ENCODE measurements around the gene MFSD12. TPM values are rescaled to one million over a fixed set of nuclear protein-coding genes. Genes with fewer than 3 reads are reported as not detected.
A peak's percentile ranks its signal among the peaks of the same experiment; 100 is the strongest.

MFSD12 gene
- polyA plus RNA-seq, 3 donors = 47.9 to 150 (median 55.5) TPM

DNA sequence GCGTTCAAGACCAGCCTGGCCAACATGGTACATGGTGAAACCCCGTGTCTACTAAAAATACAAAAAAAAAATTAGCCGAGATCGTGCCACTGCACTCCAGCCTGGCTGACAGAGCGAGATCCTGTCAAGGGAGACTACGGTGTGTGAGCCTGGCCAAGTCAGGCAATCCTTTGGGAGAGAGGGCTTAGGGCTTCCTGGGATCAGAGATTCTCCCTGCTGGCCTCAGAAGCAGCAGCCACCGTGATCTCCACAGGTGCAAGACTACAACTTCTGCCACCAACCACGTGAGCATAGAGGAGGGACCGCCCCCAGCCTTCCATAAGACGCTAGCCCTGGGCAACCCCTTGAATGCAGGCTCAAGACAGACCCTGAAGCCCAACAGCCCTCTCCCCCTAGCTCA is 7.6 kb downstream of the MFSD12 start:
- H3K27ac ChIP-seq (ENCODE audit: low read depth in 1 of 2, low read length in 2 of 2) = peak overlapping the region; percentile 28 to 44
- H3K36me3 Mint-ChIP-seq = peaks cover 37 to 47% of the 10 kb centered on the region in 2 donors
- TF ChIP-seq CTCF (IDR thresholded peaks at IDR 0.05) = no peak
- intact Hi-C loops (cut with micrococcal nuclease) = loop anchor here (5.0 kb wide), 4 partner anchors 32 to 77 kb away; partner anchors contain the start of genes CACTIN (in 1 of the 2) and FZR1 (in 1 of the 2)
- no peak overlapping the region for H3K4me2 ChIP-seq (replicated peaks; ENCODE audit: extremely low read depth, low read length, poor library complexity, severe bottlenecking)
- DNase-seq = no peak
- H3K4me3 ChIP-seq (replicated peaks in 1 of 3; ENCODE audit: low read depth in 2 of 3, low read length in 3 of 3) = no peak overlapping the region
- H3K36me3 ChIP-seq (replicated peaks in 1 of 2; ENCODE audit: control insufficient read depth in 1 of 2, insufficient read depth in 2 of 2, low read length in 2 of 2) = peaks cover 27 to 43% of the 10 kb centered on the region in 2 donors
- peaks cover 54% of the 10 kb centered on the region for H3K4me1 Mint-ChIP-seq
- H3K27me3 ChIP-seq (ENCODE audit: control insufficient read depth in 2 of 2, insufficient read depth in 2 of 2, low read length in 2 of 2) = no peaks in the 10 kb centered on the region
- peaks cover 35% of the 10 kb centered on the region for H4K20me1 ChIP-seq (ENCODE audit: insufficient read depth, low read length)
- no peaks in the 10 kb centered on the region for H3K27me3 Mint-ChIP-seq (ENCODE audit: low read depth in 3 of 3)
- no peak overlapping the region for H3K9ac ChIP-seq (ENCODE audit: insufficient read depth, low read length, poor library complexity, severe bottlenecking)
- peaks cover 61 to 72% of the 10 kb centered on the region in 2 donors for H3K4me1 ChIP-seq (ENCODE audit: control insufficient read depth in 1 of 2, insufficient read depth in 2 of 2, low read length in 2 of 2)
- no peaks in the 10 kb centered on the region for H3K9me3 ChIP-seq (replicated peaks in 1 of 2; ENCODE audit: control insufficient read depth in 1 of 2, insufficient read depth in 1 of 2, low read length in 2 of 2)
- no peak overlapping the region for H3K4me3 Mint-ChIP-seq
- H3K27ac Mint-ChIP-seq = peak overlapping the region; percentile 93 to 99 (median 97)
- no peak overlapping the region for H2AFZ ChIP-seq (ENCODE audit: insufficient read depth, low read depth, low read length, poor library complexity, severe bottlenecking)
- peaks cover 57% of the 10 kb centered on the region for H3K79me2 ChIP-seq (ENCODE audit: insufficient read depth, low read length)
- H3K9me3 Mint-ChIP-seq = peaks cover 0 to 2% (median 0%) of the 10 kb centered on the region in 7 donors
- 92% methylated on average over 7 of the region's 10 CpGs for WGBS (ENCODE audit: insufficient coverage)

GRCh38 chr19:3548606-3549005 is 8.8 kb downstream of the MFSD12 start:
- H3K4me1 ChIP-seq (ENCODE audit: control insufficient read depth in 1 of 2, insufficient read depth in 2 of 2, low read length in 2 of 2) = peaks cover 49 to 61% of the 10 kb centered on the region in 2 donors
- 20% methylated on average over 10 of the region's 14 CpGs for WGBS (ENCODE audit: insufficient coverage)
- Mint-ChIP-seq H3K4me3 (peak overlapping the region; percentile 67 to 68), H3K27ac (peak overlapping the region; percentile 93 to 99 (median 97)), H3K36me3 (peaks cover 37 to 49% of the 10 kb centered on the region in 2 donors), H3K9me3 (peaks cover 0 to 2% (median 0%) of the 10 kb centered on the region in 7 donors), H3K27me3 (ENCODE audit: low read depth in 3 of 3) (no peaks in the 10 kb centered on the region), H3K4me1 (peaks cover 46% of the 10 kb centered on the region)
- no peaks in the 10 kb centered on the region for H3K27me3 ChIP-seq (ENCODE audit: control insufficient read depth in 2 of 2, insufficient read depth in 2 of 2, low read length in 2 of 2)
- H3K36me3 ChIP-seq (replicated peaks in 1 of 2; ENCODE audit: control insufficient read depth in 1 of 2, insufficient read depth in 2 of 2, low read length in 2 of 2) = peaks cover 38 to 55% of the 10 kb centered on the region in 2 donors
- H3K4me3 ChIP-seq (replicated peaks in 1 of 3; ENCODE audit: low read depth in 2 of 3, low read length in 3 of 3) = peak overlapping the region in 1 of 3 experiments; percentile 44
- H3K79me2 ChIP-seq (ENCODE audit: insufficient read depth, low read length) = peaks cover 45% of the 10 kb centered on the region
- H3K9me3 ChIP-seq (replicated peaks in 1 of 2; ENCODE audit: control insufficient read depth in 1 of 2, insufficient read depth in 1 of 2, low read length in 2 of 2) = no peaks in the 10 kb centered on the region
- intact Hi-C loops (cut with micrococcal nuclease) = loop anchor here (1.0 to 5.0 kb wide), 4 partner anchors 9 to 79 kb away; partner anchors contain the start of genes CACTIN (in 1 of the 2) and MFSD12 (in 1 of the 2)
- peaks cover 48% of the 10 kb centered on the region for H4K20me1 ChIP-seq (ENCODE audit: insufficient read depth, low read length)
- peak overlapping the region; percentile 54 for H3K9ac ChIP-seq (ENCODE audit: insufficient read depth, low read length, poor library complexity, severe bottlenecking)
- H2AFZ ChIP-seq (ENCODE audit: insufficient read depth, low read depth, low read length, poor library complexity, severe bottlenecking) = no peak overlapping the region
- H3K27ac ChIP-seq (ENCODE audit: low read depth in 1 of 2, low read length in 2 of 2) = peak overlapping the region; percentile 89 to 98
- peak overlapping the region; percentile 66 for H3K4me2 ChIP-seq (replicated peaks; ENCODE audit: extremely low read depth, low read length, poor library complexity, severe bottlenecking)
- no peak for TF ChIP-seq CTCF (IDR thresholded peaks at IDR 0.05)
- peak; percentile 94 to 96 (median 96) for DNase-seq
